Measurements from ENCODE around the gene FAM171A2.
"Not testable (repeated sequence)": the region's sequence is repeated elsewhere in the genome, so short reads cannot be mapped to it uniquely, and the experiment has no call there.

The FAM171A2 gene

DNA sequence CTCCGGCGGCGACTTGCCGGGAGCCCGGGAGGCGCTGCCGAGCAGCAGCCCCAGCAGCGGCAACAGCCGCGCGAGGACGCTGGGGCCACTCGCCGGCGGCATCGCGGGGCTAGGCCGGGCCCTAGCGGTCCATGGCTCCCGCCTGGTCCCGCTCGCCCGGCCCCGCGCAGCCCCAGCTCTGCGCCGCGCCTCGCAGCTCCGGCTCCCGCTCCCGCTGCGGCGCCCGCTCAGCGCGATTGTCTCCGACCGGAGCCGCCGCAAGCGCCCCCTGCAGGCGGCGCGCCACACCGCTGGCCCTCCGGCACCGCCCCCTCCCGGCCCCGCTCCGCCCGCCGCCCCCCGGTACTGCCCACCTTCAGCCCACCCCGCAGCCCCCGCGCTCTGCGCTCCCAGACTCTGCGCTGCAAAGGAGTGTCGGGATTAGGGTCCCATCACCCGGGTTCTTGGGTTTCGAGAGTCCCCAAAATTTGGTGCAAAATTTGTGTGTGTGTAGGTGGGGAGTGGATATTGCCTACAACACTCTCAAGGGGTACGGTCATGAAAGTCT is at the start of gene FAM171A2:
FAM171A2 (minus strand) TSS at position 241 of the 547 bp plus-strand sequence; CDS start at position 102, 139 bp downstream.
- no peak for DNase-seq

DNA sequence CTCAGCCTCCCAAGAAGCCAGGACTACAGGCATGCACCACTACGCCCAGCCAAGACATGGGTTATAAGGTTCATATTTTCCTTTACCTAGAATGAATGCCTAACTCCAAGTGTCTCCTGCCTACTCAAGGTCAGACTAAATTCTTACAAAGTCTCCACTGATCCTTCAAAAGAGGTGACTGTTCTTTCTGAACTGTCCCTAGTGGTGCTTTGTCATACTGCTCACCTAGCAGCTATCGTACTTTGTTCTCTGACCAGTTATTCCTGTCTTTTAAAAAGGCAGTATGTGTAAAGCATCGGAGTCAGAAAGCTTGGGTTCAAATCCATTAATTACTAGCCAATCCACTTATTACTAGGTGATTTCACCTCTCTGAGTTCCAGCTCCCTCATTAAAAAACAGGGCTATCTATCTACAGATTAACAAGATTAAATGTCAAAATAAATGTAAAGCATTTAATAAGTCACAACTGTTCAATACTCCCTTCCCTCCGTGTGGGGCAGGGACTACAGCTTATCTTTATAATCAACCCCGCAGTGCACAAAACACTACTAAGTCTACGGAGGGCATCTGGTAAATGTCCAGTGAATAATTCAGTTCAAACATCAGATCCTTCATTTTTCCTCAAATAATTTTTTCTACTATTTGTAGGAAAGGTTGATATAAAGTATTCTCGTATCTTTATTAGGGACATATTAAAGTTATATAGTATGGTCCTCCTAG is 45.8 kb upstream of the FAM171A2 start:
- DNase-seq, result no peak

GRCh38 chr17:44408786-44409185 is 45.1 kb upstream of the FAM171A2 start:
- DNase-seq, result no peak

DNA sequence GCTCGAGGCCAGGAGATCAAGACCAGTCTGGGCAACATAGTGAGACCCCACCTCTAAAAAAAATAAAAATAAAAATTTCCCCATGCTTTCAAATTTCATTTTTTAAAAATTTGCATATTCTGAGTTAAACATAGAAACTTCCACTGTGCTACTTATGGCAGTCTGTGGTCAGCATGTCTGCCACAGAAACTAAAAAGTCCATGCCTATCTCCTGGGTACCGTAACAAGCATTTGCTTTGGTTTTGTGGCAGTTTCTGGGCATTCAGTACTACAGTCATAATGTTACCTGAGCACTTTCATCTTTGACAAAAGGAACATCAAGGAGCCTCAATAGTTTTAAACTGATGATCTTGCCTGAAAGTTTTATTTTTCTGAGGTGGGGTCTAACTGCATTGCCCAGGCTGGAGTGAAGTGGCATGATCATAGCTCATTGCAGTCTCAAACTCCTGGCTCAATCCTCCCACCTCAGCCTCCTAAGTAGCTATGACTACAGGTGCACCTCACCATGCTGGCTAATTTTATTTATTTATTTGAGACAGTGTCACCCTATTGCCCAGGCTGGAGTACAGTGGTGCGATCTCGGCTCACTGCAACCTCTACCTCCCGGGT is 39.0 kb upstream of the FAM171A2 start:
- DNase-seq, result no peak

GRCh38 chr17:44400226-44400847 is 36.7 kb upstream of the FAM171A2 start:
- DNase-seq, result no peak

GRCh38 chr17:44398692-44399691 is 35.3 kb upstream of the FAM171A2 start:
- no peak for DNase-seq

DNA sequence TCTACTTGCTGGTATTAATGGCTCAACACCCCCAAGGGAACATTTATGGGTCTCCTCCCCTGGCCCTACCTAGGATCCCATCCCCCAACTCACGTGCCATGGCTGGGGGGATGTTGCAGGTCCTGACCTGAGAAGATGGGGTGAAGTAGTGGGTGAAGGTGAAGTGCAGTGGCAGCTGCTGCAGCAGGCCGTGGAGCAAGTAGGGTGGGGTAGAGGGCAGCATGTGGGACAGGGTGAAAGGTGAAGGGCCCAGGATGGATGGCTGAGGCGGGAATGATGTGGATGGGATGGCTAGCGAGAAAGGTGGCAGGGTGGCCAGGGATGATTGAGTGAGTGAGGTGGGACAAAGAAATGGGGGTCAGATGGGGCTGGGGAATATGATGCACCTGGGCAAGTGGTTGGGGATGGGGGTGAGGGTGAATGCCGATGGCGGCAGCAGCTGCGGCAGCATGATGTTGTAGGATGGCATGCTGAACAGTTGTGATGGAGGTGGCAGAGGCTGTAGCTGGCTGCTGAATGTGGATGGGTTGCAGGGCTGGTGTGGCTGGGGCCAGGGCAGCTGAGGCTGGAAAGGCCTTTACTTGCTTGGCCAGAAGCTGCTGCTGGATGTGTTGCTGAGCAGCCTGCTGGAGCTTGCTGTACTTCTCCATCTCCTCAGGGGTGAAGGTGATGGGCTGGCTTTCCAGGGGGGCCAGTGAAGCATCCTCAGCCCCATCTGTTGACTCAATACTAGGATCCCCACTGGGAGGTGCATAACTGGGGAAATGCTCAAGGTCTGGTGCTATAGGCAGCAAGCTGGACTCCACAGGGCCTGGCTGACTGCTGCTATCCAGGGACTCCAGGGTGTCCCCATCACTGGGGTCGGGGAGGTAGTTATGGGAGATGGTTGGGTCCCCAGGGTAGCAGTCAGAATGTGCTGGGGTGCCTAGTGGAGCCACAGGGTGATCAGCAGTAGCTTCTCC is 34.1 kb upstream of the FAM171A2 start:
- DNase-seq, result no peak

DNA sequence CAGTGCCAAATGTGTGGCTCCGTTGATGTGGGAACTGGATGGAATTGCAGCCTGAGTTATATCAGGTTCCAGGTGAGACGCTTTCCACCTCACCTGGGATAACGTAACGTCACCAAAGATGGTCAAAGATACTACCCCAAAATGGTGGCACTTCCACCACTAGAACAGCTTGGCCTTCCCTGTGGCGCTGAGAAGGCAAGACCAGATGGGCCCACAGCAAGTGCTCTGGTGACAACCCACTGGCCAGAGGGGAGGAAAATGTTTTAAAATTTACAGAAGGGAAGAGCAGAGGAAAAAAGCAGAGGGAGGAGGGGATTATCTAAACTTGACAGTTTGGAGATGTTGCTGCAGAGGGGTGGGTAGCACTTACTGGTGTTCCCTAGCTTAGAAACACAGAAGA is 33.3 kb upstream of the FAM171A2 start:
- DNase-seq, result no peak

DNA sequence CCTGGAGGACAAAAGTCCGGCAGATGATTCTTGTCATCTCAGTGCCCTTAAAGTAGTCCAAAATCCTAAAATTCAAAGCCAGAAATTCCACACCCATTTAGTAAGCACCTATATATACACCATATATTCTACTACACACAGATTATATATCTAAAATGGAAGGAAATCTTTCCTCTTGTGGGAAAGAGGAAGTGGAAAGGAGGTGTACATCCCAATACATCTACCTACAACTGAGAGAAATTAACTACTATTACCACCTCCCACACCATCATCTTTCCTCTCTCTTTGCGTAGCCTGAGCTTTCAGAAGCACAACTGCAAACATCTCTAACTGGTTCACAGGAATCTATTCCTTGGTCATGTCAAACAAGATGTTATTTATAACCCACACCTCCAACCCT is 31.2 kb upstream of the FAM171A2 start:
- no peak for DNase-seq

DNA sequence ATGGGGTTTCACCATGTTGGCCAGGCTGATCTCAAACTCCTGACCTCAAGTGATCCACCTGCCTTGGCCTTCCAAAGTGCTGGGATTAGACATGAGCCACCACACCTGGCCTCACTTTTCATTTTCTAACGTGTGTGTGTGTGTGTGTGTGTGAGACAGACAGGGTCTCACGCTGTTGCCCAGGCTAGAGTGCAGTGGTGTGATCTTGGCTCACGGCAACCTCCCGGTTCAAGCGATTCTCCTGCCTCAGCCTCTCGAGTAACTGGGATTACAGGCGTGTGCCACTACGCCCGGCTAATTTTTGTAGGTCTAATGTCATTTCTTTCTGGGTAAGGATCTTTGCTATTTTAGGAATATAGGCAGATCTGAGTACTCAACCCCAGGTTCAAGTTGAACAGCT is 30.5 kb upstream of the FAM171A2 start:
- DNase-seq, result not testable (repeated sequence)

DNA sequence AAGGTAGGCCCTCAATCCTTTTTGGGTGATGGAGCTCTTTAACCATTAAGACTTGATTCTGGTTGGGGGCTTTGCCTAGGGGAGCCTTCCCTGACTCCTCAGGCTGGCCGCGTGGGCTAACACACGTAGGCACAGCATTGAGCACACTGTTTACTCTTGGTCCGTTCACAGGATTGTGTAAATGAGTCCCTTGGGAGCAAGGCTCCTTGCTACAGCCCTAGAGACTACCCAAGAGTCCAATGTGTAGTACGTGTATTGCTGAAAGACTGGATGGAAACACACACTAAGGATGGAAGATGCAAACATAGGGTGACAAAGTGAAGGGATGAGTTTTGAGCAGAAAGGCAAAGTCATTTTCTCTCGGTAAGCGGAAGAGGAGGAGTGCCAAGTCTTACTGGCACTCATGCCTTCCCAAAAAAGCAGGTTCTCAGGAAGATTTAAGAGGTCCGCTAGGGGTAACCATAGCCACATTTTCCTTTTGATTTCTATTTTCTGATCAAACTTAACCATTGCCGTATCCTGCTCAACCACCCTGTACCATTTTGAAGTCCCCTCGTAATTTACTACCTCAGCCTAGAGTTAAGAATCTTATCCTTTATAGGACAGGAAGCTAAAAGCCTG is 26.7 kb upstream of the FAM171A2 start:
- DNase-seq, result no peak

GRCh38 chr17:44389723-44390202 is 26.1 kb upstream of the FAM171A2 start:
- DNase-seq, result no peak

GRCh38 chr17:44389281-44389680 is 25.6 kb upstream of the FAM171A2 start, which contains the start of gene ITGA2B:
Gene ITGA2B, minus strand, starts transcription at chr17:44389649. Its CDS starts 176 bp downstream, at chr17:44389473.
- no peak for DNase-seq

DNA sequence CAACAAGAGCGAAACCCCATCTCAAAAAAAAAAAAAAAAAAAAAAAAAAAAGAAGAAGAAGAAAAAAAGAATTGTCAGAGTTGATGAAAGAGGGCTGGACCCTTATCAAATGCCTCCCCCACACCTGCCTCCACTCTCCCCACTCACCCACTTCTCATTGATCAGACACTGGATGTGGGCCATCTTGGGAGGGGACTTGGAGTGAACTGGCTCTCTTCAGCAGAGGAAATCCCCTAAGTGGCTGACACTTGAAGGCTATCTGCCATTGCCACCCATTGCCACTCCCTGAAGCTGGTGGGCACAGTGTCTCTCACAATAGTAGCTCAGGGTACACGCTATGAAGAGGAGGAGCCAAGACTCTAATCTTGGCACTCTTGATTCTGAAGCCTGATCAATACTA is 24.2 kb upstream of the FAM171A2 start:
- DNase-seq, result no peak

GRCh38 chr17:44386182-44386525 is 22.5 kb upstream of the FAM171A2 start:
- no peak for DNase-seq

- DNase-seq, result no peak
Observed at GRCh38 chr17:44385287-44386181, 21.9 kb upstream of the FAM171A2 start.

DNA sequence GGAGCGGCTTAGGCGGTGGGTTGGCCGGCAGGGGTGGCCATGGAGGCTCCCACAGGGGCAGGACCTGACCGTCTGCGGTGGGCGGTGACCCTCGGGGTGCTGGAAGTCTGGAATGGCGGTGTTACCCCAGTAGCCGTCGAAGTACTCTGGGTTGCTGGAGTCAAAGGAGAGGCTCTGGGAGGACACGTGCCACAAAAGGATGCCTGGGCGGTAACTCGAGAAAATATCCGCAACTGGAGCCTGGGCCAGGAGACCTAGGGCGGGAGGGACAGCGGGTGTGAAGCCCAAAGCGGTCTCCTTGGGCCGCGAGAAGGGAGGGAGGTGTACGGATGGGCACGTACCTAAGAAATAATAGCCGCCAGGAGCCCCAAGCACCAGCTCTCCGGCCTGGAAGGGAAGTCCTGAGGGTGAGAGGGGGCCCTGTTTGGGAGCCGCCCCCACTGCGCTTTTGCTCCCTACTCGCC is 21.2 kb upstream of the FAM171A2 start:
- DNase-seq, result no peak

DNA sequence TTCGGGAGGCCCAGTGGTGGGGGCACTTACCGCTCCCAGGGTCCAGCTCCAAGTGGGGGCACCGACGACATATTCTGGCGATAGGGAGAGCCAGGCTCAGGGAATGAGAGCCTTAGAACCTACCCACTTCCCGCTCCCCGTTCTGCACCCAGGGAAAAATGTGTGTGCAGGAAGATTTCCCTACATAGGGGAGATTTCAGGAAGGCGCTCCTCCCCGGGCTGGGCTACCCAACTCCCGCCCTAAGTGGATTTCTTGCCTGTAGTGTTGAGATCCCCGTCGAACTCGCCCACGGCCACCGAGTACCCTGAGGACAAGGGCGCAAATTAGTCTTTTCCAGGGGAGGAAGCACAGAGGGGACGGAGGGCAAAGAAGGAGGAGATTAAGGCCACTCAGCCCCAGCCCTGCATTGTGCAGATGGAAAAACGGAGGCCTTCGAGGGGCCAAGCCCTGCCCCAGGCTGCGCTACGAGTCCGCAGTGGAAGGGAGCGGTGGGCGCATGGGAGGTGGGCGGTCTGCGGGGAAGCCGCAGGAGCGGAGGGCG is 20.7 kb upstream of the FAM171A2 start:
- no peak for DNase-seq

DNA sequence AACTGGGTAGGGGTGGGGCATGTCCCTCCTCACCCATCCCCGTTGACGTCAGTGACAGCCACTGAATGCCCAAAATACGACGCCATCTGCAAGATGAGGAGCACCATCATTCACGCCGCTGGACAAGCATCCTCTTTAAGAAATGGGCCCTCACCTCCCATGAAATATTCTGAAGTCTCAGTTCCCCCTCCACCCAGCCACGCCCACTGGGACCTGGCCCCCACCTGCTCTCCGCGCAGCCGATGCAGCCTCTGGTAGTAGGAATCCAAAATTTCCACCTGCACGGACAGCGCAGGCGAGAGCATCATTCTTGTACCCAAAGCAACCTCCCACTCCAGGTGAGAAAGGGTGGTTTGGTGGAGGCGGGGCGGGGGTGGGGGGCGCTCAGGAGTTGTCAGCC is 20.2 kb upstream of the FAM171A2 start:
- DNase-seq, result no peak

Data from NCI-H187 treated with DMSO at 0.1 percent for 48 hours (cell line).